Measurements from ENCODE around the gene GJA4. TPM values are rescaled to one million over a fixed set of nuclear protein-coding genes. Genes with fewer than 3 reads are reported as not detected.

GJA4 gene
- total and polyA plus RNA-seq, 8 donors: 1.7 to 4.8 (median 2.5) TPM; not detected in 2

DNA sequence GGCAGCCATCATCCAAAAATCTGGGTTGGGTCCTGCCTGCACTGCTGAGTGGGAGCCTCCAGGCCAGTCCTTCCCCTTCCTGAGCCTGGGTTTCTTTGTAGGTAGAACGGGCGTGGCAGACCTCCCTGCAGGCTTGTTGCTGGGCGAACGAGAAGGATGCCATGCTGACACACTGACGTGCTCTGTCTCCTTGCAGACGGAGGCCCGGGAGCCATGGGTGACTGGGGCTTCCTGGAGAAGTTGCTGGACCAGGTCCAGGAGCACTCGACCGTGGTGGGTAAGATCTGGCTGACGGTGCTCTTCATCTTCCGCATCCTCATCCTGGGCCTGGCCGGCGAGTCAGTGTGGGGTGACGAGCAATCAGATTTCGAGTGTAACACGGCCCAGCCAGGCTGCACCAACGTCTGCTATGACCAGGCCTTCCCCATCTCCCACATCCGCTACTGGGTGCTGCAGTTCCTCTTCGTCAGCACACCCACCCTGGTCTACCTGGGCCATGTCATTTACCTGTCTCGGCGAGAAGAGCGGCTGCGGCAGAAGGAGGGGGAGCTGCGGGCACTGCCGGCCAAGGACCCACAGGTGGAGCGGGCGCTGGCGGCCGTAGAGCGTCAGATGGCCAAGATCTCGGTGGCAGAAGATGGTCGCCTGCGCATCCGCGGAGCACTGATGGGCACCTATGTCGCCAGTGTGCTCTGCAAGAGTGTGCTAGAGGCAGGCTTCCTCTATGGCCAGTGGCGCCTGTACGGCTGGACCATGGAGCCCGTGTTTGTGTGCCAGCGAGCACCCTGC, 1.4 kb downstream of the GJA4 start:
- Histone ChIP-seq H3K4me1 (peaks cover 9 to 18% (median 10%) of the 10 kb centered on the region in 4 donors), H3K4me3 (peak overlapping the region; percentile 3 to 48 (median 30)), H3K36me3 (peaks cover 0 to 28% (median 5%) of the 10 kb centered on the region in 4 donors), H3K9me3 (no peaks in the 10 kb centered on the region), H3K27ac (peak overlapping the region in 2 of 5 donors; percentile 0 to 58), H3K27me3 (peaks cover 6 to 47% (median 14%) of the 10 kb centered on the region in 3 donors)
- 80 to 89% (median 83%) methylated on average over 33 to 40 of the region's 40 CpGs for WGBS, 5 donors
- TF ChIP-seq, protein P1, sequence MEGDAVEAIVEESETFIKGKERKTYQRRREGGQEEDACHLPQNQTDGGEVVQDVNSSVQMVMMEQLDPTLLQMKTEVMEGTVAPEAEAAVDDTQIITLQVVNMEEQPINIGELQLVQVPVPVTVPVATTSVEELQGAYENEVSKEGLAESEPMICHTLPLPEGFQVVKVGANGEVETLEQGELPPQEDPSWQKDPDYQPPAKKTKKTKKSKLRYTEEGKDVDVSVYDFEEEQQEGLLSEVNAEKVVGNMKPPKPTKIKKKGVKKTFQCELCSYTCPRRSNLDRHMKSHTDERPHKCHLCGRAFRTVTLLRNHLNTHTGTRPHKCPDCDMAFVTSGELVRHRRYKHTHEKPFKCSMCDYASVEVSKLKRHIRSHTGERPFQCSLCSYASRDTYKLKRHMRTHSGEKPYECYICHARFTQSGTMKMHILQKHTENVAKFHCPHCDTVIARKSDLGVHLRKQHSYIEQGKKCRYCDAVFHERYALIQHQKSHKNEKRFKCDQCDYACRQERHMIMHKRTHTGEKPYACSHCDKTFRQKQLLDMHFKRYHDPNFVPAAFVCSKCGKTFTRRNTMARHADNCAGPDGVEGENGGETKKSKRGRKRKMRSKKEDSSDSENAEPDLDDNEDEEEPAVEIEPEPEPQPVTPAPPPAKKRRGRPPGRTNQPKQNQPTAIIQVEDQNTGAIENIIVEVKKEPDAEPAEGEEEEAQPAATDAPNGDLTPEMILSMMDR (IDR thresholded peaks at IDR 0.05): no peak
- TF ChIP-seq POLR2AphosphoS5 (IDR thresholded peaks at IDR 0.05): no peak
- no peak for TF ChIP-seq EP300 (IDR thresholded peaks at IDR 0.05)
- no peak for TF ChIP-seq POLR2A (IDR thresholded peaks at IDR 0.05)
- intact Hi-C loops (cut with DNase I; ENCODE audit: low total_unique reads): loop anchor here (5.0 kb wide), 1 partner anchor 53 kb away; no protein-coding TSS in a partner anchor
- DNase-seq: peak in 1 of 2 donors; percentile 27

DNA sequence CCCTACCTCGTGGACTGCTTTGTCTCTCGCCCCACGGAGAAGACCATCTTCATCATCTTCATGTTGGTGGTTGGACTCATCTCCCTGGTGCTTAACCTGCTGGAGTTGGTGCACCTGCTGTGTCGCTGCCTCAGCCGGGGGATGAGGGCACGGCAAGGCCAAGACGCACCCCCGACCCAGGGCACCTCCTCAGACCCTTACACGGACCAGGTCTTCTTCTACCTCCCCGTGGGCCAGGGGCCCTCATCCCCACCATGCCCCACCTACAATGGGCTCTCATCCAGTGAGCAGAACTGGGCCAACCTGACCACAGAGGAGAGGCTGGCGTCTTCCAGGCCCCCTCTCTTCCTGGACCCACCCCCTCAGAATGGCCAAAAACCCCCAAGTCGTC, 2.0 kb downstream of the GJA4 start:
- Histone ChIP-seq H3K4me3 (peak overlapping the region in 3 of 4 donors; percentile 14 to 48 (median 45)), H3K9me3 (no peaks in the 10 kb centered on the region), H3K27ac (no peak overlapping the region), H3K4me1 (peaks cover 9 to 18% (median 10%) of the 10 kb centered on the region in 4 donors), H3K36me3 (peaks cover 0 to 28% (median 5%) of the 10 kb centered on the region in 4 donors), H3K27me3 (peaks cover 6 to 47% (median 14%) of the 10 kb centered on the region in 3 donors)
- no peak for TF ChIP-seq POLR2A (IDR thresholded peaks at IDR 0.05)
- TF ChIP-seq, protein P1 (IDR thresholded peaks at IDR 0.05): no peak
- TF ChIP-seq POLR2AphosphoS5 (IDR thresholded peaks at IDR 0.05): no peak
- no peak for TF ChIP-seq EP300 (IDR thresholded peaks at IDR 0.05)
- no peak for DNase-seq
- 81 to 97% (median 87%) methylated on average over 8 to 12 of the region's 12 CpGs for WGBS, 5 donors
- intact Hi-C loops (cut with DNase I; ENCODE audit: low total_unique reads): loop anchor here (5.0 kb wide), 1 partner anchor 53 kb away; no protein-coding TSS in a partner anchor

DNA sequence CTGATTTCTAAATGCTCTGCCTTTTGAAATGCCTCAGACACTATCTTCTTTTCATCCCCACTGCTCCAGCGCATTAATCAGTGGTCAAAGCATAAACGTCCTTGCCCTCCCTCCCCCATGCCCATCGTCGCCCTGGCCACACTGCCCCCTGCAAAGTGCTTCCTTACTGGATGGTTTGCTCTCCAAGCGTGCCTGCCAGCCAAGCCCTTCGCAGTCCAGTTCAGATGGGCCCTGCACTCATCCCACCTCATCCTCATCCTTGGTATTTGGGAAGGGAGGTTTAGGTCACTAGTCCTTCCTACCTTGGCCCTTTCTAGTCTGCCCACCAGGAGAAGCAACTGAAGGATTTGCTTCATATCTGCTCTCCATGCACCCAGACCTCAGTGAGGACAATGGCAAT, 3.1 kb downstream of the GJA4 start:
- 61 to 81% (median 80%) methylated on average over 6 of the region's 6 CpGs for WGBS, 5 donors
- no peak for DNase-seq
- Histone ChIP-seq H3K27me3 (peaks cover 6 to 41% (median 14%) of the 10 kb centered on the region in 3 donors), H3K4me3 (peak overlapping the region; percentile 14 to 48 (median 32)), H3K27ac (no peak overlapping the region), H3K36me3 (peaks cover 0 to 28% (median 5%) of the 10 kb centered on the region in 4 donors), H3K9me3 (no peaks in the 10 kb centered on the region), H3K4me1 (peaks cover 9 to 18% (median 10%) of the 10 kb centered on the region in 4 donors)
- intact Hi-C loops (cut with DNase I; ENCODE audit: low total_unique reads): no loop called here
- no peak for TF ChIP-seq POLR2AphosphoS5 (IDR thresholded peaks at IDR 0.05)
- TF ChIP-seq, protein P1 (IDR thresholded peaks at IDR 0.05): no peak
- no peak for TF ChIP-seq POLR2A (IDR thresholded peaks at IDR 0.05)
- TF ChIP-seq EP300 (IDR thresholded peaks at IDR 0.05): no peak

DNA sequence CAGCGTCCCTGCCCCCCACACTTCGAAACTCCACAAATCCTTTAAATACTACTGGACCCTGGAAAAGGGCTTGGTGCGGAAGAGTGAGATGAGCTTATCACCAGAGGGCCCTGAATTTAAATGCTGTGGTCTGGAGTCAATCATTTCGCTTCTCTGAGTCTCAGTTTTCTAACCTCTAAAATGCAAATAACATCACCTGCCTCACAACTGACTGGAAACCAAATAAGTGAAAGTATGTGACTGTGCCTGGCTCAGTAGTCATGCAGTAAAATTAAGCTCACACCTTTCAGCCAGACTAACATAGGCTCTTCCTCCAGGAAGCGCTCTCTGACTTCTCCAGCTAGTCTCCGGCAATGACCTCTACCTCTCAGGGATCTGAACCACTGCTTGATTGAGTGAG, 4.2 kb downstream of the GJA4 start:
- no peak for DNase-seq
- TF ChIP-seq POLR2AphosphoS5 (IDR thresholded peaks at IDR 0.05) (no peak), EP300 (IDR thresholded peaks at IDR 0.05) (no peak), POLR2A (IDR thresholded peaks at IDR 0.05) (no peak)
- TF ChIP-seq, protein P1 (IDR thresholded peaks at IDR 0.05): no peak
- Histone ChIP-seq H3K27me3 (peaks cover 6 to 32% (median 14%) of the 10 kb centered on the region in 3 donors), H3K9me3 (no peaks in the 10 kb centered on the region), H3K4me1 (peaks cover 9 to 16% (median 10%) of the 10 kb centered on the region in 4 donors), H3K36me3 (peaks cover 0 to 28% (median 5%) of the 10 kb centered on the region in 4 donors), H3K4me3 (peak overlapping the region in 3 of 4 donors; percentile 6 to 16 (median 14)), H3K27ac (no peak overlapping the region)
- WGBS, 5 donors: 83 to 89% (median 86%) methylated on average over 6 of the region's 6 CpGs
- intact Hi-C loops (cut with DNase I; ENCODE audit: low total_unique reads): no loop called here
